Measurements from ENCODE around the gene OGT. TPM values are rescaled to one million over a fixed set of nuclear protein-coding genes. Genes with fewer than 3 reads are reported as not detected.
"Not testable (repeated sequence)": the region's sequence is repeated elsewhere in the genome, so short reads cannot be mapped to it uniquely, and the experiment has no call there.

The OGT gene
- total RNA-seq, 1 donor from 2014 or later = 64.2 TPM

- intact Hi-C loops (cut with DNase I) = no loop called here
- no peak overlapping the region for H3K27ac ChIP-seq
- TF ChIP-seq CTCF (IDR thresholded peaks at IDR 0.05) = no peak
- H3K27me3 ChIP-seq = no peaks in the 10 kb centered on the region
- H3K36me3 ChIP-seq = peaks cover 44 to 67% of the 10 kb centered on the region in 2 donors
- no peaks in the 10 kb centered on the region for H3K4me1 ChIP-seq
- no peak overlapping the region for H3K4me3 ChIP-seq
- no peak for DNase-seq (ENCODE audit: low spot score in 2 of 2)
- no peaks in the 10 kb centered on the region for H3K9me3 ChIP-seq
These were observed 32.7 kb downstream of the OGT start for GRCh38 chrX:71565474-71566041.

GRCh38 chrX:71571390-71571789 is 38.5 kb downstream of the OGT start:
- intact Hi-C loops (cut with DNase I); H3K4me3 ChIP-seq; DNase-seq (ENCODE audit: low spot score in 2 of 2); H3K4me1 ChIP-seq; H3K27ac ChIP-seq; H3K27me3 ChIP-seq; H3K9me3 ChIP-seq: not testable (repeated sequence)
- H3K36me3 ChIP-seq = peaks cover 33 to 42% of the 10 kb centered on the region in 2 donors

GRCh38 chrX:71573590-71573989 is 40.7 kb downstream of the OGT start:
- Histone ChIP-seq H3K4me1 (no peaks in the 10 kb centered on the region), H3K27me3 (no peaks in the 10 kb centered on the region), H3K4me3 (no peak overlapping the region), H3K27ac (no peak overlapping the region), H3K36me3 (peaks cover 29 to 45% of the 10 kb centered on the region in 2 donors), H3K9me3 (no peaks in the 10 kb centered on the region)
- TF ChIP-seq CTCF (IDR thresholded peaks at IDR 0.05) = no peak
- intact Hi-C loops (cut with DNase I) = no loop called here
- no peak for DNase-seq (ENCODE audit: low spot score in 2 of 2)

- Histone ChIP-seq H3K27me3 (no peaks in the 10 kb centered on the region), H3K27ac (no peak overlapping the region), H3K4me3 (no peak overlapping the region), H3K9me3 (no peaks in the 10 kb centered on the region), H3K4me1 (no peaks in the 10 kb centered on the region), H3K36me3 (peaks cover 12 to 30% of the 10 kb centered on the region in 2 donors)
- no peak for DNase-seq (ENCODE audit: low spot score in 2 of 2)
- no peak for TF ChIP-seq CTCF (IDR thresholded peaks at IDR 0.05)
- intact Hi-C loops (cut with DNase I) = no loop called here
These were observed 44.8 kb downstream of the OGT start for GRCh38 chrX:71577682-71578081.

- Histone ChIP-seq H3K27ac (no peak within 1 kb of the TSS), H3K9me3 (no peaks in the 10 kb centered on the region)
- intact Hi-C loops (cut with DNase I) = no loop called here
These were observed 45.6 kb downstream of the OGT start, which contains the start of gene GCNA for GRCh38 chrX:71578253-71579135. Gene GCNA, plus strand, starts transcription at chrX:71578437. Its CDS starts 2,385 bp downstream, at chrX:71580822.

More at GRCh38 chrX:71578253-71579135, 45.6 kb downstream of the OGT start, which contains the start of gene GCNA:
- Histone ChIP-seq H3K27me3 (no peaks in the 10 kb centered on the region), H3K4me1 (no peaks in the 10 kb centered on the region), H3K4me3 (no peak within 1 kb of the TSS), H3K36me3 (peaks cover 11 to 23% of the 10 kb centered on the region in 2 donors)
- DNase-seq (ENCODE audit: low spot score in 2 of 2) = no peak
- no peak for TF ChIP-seq CTCF (IDR thresholded peaks at IDR 0.05)
